T follicular helper cell (primary cell): ENCODE results near the gene KSR2.

Source experiments
- DNase-seq: peaks from one replicate; pipeline ENCODE4 v3.0.0-alpha.2; 2020; ENCODE audit warnings: low read depth

Gene KSR2

DNA sequence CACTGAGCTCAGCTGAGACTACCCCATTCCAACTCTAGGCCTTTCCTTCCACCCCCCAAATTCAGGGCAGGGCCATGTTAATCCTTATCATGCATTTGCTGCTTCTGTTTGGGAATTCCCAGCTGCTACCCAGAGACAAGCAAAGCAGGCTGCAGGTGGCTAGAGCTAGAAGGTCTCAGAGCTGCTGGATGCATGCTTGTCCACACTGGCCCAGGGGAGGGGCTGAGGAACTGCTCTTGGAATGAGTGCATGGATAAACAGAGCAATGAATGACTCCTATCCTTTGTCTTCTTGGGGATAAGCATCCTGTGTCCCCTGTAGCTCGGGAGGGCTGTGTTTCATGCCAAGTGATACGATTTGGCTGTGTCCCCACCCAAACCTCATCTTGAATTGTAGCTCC lies 470.5 kb downstream of the KSR2 start:
- no peak for DNase-seq

GRCh38 chr12:117497407-117497806 lies 471.4 kb downstream of the KSR2 start:
- DNase-seq: no peak

DNA sequence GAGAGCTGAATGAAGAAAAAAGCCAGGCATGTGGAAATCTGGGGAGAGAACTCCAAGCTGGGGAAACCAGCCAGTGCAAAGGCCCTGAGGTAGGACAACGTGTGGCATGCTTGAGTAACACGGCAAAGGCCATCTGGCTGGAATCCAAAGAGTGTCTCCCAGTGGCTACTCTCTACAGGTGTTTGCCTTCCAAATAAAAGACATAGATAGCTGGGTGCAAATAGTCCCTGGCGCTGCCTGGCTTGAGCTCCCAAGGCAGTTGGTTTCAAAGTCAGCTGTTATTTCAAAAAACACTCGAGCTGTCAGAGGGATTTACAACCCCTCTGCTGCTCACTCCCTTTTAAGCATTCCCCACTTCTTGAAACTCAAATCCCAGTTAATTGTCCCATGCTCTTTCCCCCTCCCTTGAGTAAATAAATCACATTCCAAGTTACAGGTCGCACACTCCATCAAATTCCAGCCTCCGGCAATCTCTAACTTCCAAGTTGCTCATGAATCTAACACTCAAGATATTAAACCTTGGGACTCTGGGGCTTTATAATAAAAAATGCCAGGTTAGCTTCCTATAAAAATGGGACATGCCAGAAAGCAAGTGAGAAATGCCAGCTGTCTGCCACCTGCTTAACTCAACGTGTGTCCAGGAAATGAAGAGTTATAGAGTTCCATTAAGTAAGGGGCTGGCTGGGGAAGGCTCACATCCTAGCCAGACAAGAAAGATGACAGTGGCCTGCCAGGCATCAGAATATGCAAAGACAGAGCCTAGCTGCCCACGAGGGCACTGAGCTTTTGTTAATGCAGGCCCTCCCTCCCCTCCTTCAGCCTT lies 473.7 kb downstream of the KSR2 start:
- no peak for DNase-seq

GRCh38 chr12:117491711-117492110 lies 477.1 kb downstream of the KSR2 start:
- no peak for DNase-seq

DNA sequence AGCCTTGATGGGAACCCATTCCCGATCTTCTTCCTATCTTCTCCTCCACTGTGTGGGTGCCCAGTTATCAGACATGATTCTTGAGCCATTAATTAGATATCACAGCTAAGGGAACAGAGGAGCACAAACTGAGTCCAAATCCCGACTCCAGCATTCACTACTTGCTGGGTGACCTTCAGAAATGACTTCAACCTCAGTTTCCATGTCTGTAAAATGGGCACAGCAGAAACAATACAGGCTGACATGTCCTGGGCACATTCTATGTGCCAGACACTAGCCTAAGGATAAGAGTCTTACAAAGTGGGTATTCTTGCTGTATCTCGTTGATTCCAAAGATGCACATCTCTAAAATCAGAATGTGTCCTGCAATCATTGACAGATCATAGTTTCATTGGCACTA lies 478.7 kb downstream of the KSR2 start:
- DNase-seq: no peak

DNA sequence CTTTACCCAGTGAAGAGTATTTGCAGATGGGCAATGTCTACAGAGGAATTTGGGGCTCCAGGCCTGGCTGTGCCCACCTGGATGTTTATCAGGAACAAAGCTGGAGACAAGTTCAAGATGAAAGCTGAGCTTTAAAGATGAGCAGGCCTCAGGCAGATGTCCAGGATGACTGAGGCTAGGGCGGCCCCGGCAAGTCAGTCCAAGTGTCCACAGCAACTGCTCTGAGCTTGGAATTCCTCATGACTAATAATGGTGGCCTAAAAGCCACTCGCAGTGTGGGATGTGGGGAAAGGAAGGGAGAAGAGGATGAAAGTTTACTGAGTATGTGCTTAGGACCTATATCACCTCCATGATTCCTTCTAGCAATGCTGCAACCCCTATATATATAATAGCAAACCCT lies 479.1 kb downstream of the KSR2 start:
- no peak for DNase-seq

DNA sequence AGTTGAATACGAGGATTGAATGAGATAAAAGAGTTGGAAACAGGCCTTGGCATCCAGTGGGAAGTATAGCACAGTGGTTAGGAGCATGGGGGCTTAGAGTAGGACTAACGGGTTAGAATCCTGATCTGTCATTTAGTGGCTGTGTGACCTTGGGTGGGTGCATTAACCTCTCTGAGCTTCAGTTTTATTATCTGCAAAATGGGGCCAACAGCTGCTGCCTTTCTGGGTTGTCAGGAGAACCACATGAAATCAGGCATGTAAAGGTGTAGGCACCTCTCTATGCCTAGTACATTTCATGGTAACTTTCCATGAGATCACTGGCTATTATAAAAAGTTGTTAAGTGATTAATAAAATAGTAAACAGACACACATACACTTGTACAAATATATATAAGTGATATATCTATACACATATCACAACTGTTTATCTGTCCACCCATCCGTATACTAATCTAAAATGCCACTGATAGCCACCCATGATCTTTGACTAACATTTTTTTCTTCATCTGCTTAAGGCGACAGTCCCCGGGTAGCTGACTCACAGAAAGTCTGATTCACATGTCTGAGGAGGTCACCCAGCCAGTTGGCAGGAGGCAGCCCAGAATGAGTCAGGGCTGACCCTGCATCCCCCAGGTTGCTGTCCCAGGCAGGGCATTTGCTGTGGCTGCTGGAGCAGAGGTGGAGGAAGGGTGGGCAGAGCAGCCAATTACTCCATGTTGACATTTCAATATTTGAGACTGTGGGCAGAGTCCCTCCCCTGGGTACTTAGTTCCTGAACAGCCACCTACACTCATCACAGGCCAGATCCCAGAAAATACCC lies 481.7 kb downstream of the KSR2 start:
- no peak for DNase-seq

GRCh38 chr12:117485984-117486839 lies 482.6 kb downstream of the KSR2 start:
- no peak for DNase-seq

- DNase-seq: no peak
These were observed 483.9 kb downstream of the KSR2 start for GRCh38 chr12:117484901-117485300.

- DNase-seq: no peak
These were observed 485.3 kb downstream of the KSR2 start for GRCh38 chr12:117483501-117483900.

DNA sequence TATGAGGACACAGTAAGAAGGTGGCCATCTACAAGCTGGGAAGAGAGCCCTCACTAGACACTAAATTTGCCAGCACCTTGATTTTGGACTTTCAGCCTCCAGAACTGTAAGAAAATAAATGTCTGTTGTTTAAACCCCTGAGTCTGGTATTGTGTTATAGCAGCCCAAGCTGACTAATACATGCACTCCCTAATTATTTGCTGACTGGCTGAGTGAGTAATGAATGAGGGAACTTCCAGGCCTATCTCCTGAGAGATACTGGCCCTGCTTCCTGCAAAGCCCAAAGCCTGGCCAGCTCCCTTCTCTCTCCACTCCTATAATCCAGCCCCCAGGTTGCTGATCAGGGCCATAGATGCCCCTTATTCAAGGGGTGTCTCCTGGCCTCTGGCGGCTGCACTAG lies 487.3 kb downstream of the KSR2 start:
- no peak for DNase-seq

DNA sequence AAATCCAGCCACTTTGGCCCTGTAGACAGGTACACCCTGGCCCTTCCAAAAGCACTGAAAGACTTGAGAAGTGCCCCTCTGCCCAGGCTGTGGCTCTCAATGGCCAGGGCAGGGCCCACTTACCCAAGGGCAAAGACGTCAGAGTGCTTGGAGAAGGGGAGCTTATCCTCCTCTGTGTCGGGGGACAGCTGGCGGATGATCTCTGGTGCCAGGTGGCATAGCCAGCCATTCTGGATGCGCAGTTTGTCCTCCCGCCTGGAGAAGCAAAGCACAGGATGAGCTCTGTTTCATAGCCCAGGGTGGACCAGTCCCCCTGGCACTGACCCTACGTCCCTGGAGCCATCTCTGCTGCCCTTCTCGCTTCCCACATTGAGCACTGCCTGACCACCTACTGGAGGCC lies 492.4 kb downstream of the KSR2 start:
- DNase-seq: no peak

- no peak for DNase-seq
These were observed 494.9 kb downstream of the KSR2 start for GRCh38 chr12:117473856-117474255.

DNA sequence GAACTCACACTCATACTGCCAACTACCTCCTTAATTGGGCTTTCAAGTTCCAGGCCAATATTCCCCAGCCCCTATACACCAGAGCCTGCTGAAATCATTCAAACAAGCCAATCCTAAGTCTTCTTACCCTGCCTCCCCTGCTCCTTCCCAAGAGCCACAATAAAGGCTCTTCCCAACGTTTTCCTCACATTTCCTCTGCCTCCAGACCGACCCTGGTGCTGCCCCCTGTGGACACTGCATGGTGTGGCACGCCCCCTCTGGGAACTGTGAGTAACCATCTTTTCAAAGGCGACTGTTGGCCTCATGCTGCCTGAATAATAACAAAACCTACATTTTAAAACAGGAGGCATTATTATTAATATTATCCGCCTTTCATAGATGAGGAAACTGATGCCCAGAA lies 495.8 kb downstream of the KSR2 start:
- DNase-seq: no peak

DNA sequence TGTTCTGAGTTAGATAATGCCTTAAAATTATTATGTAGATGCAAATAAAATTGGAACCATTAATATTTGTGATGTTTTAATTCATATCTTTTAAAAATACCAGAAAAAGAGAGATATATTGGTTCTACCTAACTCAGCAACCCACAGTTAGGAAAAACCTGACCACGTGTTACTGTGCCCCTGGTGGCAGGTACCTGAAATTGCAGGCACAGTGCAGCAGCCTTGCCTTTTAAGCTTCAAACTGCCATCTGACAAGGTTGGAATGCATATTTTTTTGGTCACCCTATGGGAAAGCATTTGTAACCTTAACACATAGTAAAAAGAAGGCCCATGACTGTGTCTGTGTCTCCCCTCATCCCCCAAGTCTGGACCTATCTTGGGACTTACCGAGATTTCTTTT lies 498.0 kb downstream of the KSR2 start:
- DNase-seq: no peak

DNA sequence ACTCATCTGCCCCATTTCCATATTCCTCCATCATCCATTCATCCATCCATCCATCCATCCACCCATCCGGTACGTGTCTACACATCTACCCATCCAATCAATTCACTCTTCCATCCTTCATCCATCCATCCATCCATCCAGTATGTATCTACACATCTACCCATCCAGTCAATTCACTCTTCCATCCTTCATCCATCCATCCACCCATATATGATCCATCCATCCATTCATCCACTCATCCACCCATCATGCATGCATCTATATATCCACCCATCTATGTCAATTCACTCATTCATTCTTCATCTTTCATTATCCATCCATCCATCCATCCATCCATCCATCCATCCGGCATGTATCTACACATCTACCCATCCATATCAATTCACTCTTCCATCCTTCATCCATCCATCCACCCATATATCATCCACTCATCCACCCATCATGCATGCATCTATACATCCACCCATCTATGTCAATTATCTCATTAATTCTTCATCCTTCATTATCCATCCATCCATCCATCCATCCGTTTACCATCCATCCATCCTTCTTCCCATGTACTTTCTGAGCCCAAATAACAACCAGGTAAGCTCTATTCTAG lies 498.8 kb downstream of the KSR2 start:
- no peak for DNase-seq

GRCh38 chr12:117468016-117468415 lies 500.8 kb downstream of the KSR2 start:
- DNase-seq: no peak

DNA sequence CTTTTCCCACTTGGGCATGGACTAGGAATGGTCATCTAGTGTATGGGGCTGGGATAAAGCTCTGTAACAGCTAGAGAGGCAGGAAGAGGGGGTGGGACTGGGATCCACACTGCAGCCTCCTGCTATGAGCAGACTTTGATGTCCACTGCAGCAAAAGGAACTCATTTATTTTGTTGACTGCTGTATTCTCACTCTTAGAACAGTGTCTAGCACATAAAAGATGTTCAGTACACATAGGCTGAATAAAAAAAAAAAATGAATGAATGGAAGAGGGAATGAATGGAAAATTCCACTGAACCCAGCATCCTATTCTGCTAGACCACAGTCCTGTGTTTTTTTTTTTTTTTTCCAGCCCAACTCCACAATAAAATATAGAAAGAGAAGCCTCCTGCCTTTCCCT lies 501.2 kb downstream of the KSR2 start:
- DNase-seq: no peak

DNA sequence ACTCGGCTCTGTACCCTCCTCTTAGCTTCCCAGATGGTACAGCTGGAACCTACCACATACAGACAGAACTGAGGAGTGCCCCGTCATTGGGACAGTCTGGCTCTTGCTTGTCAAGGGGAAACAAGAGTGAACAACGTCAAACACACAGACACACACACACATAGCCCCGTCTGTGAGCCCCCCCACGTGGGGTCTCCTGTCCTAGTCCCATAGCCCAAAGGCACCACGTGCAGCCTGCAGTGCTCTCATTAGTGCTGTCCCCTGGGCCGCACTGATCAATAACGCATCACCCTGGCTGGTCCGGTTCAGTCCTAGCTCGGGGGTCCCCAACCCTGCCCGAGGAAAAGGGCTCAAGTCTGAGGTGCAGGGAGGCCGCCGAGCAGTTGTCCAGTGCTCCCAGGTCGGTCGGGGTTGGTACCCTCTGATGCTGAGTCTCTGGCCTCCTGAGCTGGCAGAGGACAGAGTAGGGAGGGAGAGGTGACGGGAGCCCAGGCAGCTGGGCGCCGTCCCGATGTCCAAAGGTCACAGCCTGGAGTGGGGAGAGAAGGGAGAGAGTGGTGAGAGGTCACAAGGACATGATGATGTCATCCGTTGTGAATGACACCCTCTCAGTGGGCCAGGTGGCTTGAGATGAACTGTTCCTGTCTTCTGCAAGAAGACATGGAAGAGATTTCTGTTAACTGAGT lies 502.0 kb downstream of the KSR2 start:
- no peak for DNase-seq

- no peak for DNase-seq
These were observed 507.1 kb downstream of the KSR2 start for GRCh38 chr12:117461732-117462131.

DNA sequence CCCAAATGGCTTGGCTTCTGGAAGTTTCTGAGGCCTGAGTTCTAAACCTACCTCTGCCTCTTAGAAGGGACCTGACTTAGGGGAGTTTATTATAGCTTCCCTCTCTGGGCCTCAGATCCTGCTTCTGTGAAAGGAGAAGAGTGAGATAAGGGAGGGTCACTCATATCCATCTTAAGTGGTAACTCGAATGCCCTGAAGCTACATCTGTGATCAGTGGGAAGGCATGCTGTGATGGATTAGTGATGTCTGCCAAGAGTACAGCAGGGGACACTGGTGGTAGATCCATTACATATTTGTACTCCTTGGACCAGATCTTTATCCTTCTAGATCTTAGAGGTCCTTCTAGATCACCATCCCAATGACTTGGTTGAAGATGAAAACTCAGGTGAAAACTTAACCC lies 509.6 kb downstream of the KSR2 start:
- no peak for DNase-seq
